GM23338 (cell line): Measurements from ENCODE around the gene SH3BP5. TPM values are rescaled to one million over a fixed set of nuclear protein-coding genes. Genes with fewer than 3 reads are reported as not detected.

Experiments
- ATAC-seq: fragments of 200-7000 bp; cut with Tn5 transposase; 3 replicates; pipeline ENCODE4 v1.9.1; 2020
- DNase-seq: peaks from one replicate; pipeline ENCODE4 v3.0.0-alpha.2; 2015; ENCODE audit warnings: low spot score
- H2AFZ ChIP-seq: fragments of 200-600 bp; sonication (generic); 2 replicates; pipeline ENCODE4 v1.8.0; 2016; ENCODE audit warnings: antibody characterized with exemption, mild to moderate bottlenecking, moderate library complexity
- H3F3A ChIP-seq: fragments of 200-600 bp; sonication (generic); replicated peaks from 2 replicates; pipeline ENCODE4 v1.8.0; 2017; ENCODE audit warnings: antibody characterized with exemption, mixed run types, low read depth
- H3K27ac ChIP-seq: fragments of 200-600 bp; sonication (generic); 2 replicates; pipeline ENCODE4 v1.6.1; 2016; ENCODE audit warnings: low read depth
- H3K27me3 ChIP-seq: fragments of 200-600 bp; sonication (generic); 2 replicates; pipeline ENCODE4 v1.8.0; 2016; ENCODE audit warnings: mild to moderate bottlenecking, mixed run types, moderate library complexity; ENCODE audit not compliant: insufficient read depth
- H3K36me3 ChIP-seq: fragments of 200-600 bp; sonication (generic); 2 replicates; pipeline ENCODE4 v1.8.0; 2016; ENCODE audit warnings: mild to moderate bottlenecking; ENCODE audit not compliant: insufficient read depth
- H3K4me1 ChIP-seq: fragments of 200-600 bp; sonication (generic); 2 replicates; pipeline ENCODE4 v1.8.0; 2016; ENCODE audit warnings: mild to moderate bottlenecking, moderate library complexity; ENCODE audit not compliant: insufficient read depth
- H3K4me2 ChIP-seq: fragments of 200-600 bp; sonication (generic); 2 replicates; pipeline ENCODE4 v1.7.1; 2017; ENCODE audit warnings: mixed run types
- H3K4me3 ChIP-seq: fragments of 200-600 bp; sonication (generic); 2 replicates; pipeline ENCODE4 v1.6.1; 2016; ENCODE audit warnings: mixed run types
- H3K79me2 ChIP-seq: fragments of 200-600 bp; sonication (generic); replicated peaks from 2 replicates; pipeline ENCODE4 v1.8.0; 2017; ENCODE audit warnings: mild to moderate bottlenecking; ENCODE audit not compliant: insufficient read depth
- H3K9me2 ChIP-seq: fragments of 200-600 bp; sonication (generic); 2 replicates; pipeline ENCODE4 v1.8.0; 2017; ENCODE audit not compliant: insufficient read depth
- H4K20me1 ChIP-seq: fragments of 200-600 bp; sonication (generic); replicated peaks from 2 replicates; pipeline ENCODE4 v1.8.0; 2017; ENCODE audit warnings: mild to moderate bottlenecking; ENCODE audit not compliant: insufficient read depth
- H3K27ac Mint-ChIP-seq: 2 replicates; pipeline ENCODE4 v1.8.0; 2020; ENCODE audit warnings: inconsistent platforms, mild to moderate bottlenecking, moderate library complexity, mixed read lengths
- H3K27me3 Mint-ChIP-seq: 3 replicates; pipeline ENCODE4 v1.8.0; 2022; ENCODE audit warnings: low read depth, mild to moderate bottlenecking, moderate library complexity, mixed read lengths, inconsistent platforms; ENCODE audit not compliant: insufficient read depth, poor library complexity
- H3K36me3 Mint-ChIP-seq: 3 replicates; pipeline ENCODE4 v1.8.0; 2021; ENCODE audit warnings: low read depth, mild to moderate bottlenecking, inconsistent platforms, moderate library complexity, mixed read lengths
- H3K4me1 Mint-ChIP-seq: 3 replicates; pipeline ENCODE4 v1.8.0; 2020; ENCODE audit warnings: mild to moderate bottlenecking, inconsistent platforms, mixed read lengths
- H3K4me3 Mint-ChIP-seq: 3 replicates; pipeline ENCODE4 v1.8.0; 2021; ENCODE audit warnings: moderate library complexity, mild to moderate bottlenecking, inconsistent platforms, mixed read lengths
- H3K9me3 Mint-ChIP-seq: 3 replicates; pipeline ENCODE4 v1.8.0; 2020; ENCODE audit warnings: moderate library complexity, mild to moderate bottlenecking, inconsistent platforms, mixed read lengths
- CREB1 ChIP-seq: fragments of 250-450 bp; sonication (Bioruptor Pico); IDR thresholded peaks from 2 replicates; pipeline ENCODE4 v1.5.0; 2020; ENCODE audit warnings: low read depth, mild to moderate bottlenecking, moderate library complexity
- EZH2 ChIP-seq: fragments of 200-600 bp; sonication (generic); IDR thresholded peaks from one replicate; pipeline ENCODE4 v1.8.0; 2017; ENCODE audit warnings: antibody characterized with exemption, mild to moderate bottlenecking, low read depth; ENCODE audit not compliant: unreplicated experiment
- EZH2phosphoT487 ChIP-seq: fragments of 200-600 bp; sonication (generic); IDR thresholded peaks from one replicate; pipeline ENCODE4 v1.8.1; 2018; ENCODE audit warnings: antibody characterized with exemption; ENCODE audit not compliant: unreplicated experiment
- JUNB ChIP-seq: IDR thresholded peaks from one replicate; pipeline ENCODE4 v1.6.1; 2016; ENCODE audit warnings: antibody characterized with exemption; ENCODE audit not compliant: unreplicated experiment
- NANOG ChIP-seq: IDR thresholded peaks from 2 replicates; pipeline ENCODE4 v1.6.1; 2016; ENCODE audit warnings: antibody characterized with exemption, borderline replicate concordance
- POLR2AphosphoS5 ChIP-seq: IDR thresholded peaks from 2 replicates; pipeline ENCODE4 v1.6.1; 2016; ENCODE audit warnings: antibody characterized with exemption, low read depth
- STAT1 ChIP-seq: IDR thresholded peaks from one replicate; pipeline ENCODE4 v1.6.1; 2016; ENCODE audit warnings: antibody characterized with exemption; ENCODE audit not compliant: unreplicated experiment
- ZNF114 ChIP-seq: fragments of 250-450 bp; sonication (Bioruptor Pico); IDR thresholded peaks from 2 replicates; pipeline ENCODE4 v1.5.0; 2020; ENCODE audit warnings: mild to moderate bottlenecking, moderate library complexity
- ZNF331 ChIP-seq: fragments of 250-450 bp; sonication (Bioruptor Pico); IDR thresholded peaks from 2 replicates; pipeline ENCODE4 v1.5.0; 2020; ENCODE audit warnings: low read depth, mild to moderate bottlenecking, moderate library complexity
- polyA plus RNA-seq: library from polyadenylated mRNA; unstranded; fragments of >200 nt; fragmentation: Nextera tagmentation; extraction: Ambion mirVana; gene quantifications from 2 replicates; pipeline ENCODE4 v1.2.1, GENCODE V29; 2016
- total RNA-seq: library from RNA; depleted of rRNA; stranded (reverse); fragments of >200 nt; shearing (Covaris generic); gene quantifications from 2 replicates; pipeline ENCODE4 v1.2.3, GENCODE V29; 2014
- TF ChIP-seq, protein P1 (sequence below), 2 experiments: fragments of 200-600 bp in 1 of 2; sonication (generic) in 1 of 2; conservative IDR thresholded peaks; 2 replicates each; pipeline versions ENCODE4 v1.5.1 to v1.6.1; 2016 to 2017; ENCODE audit warnings: antibody characterized with exemption in 2 of 2, low read depth in 2 of 2, mild to moderate bottlenecking in 2 of 2, moderate library complexity in 1 of 2
- TF ChIP-seq, protein P2 (sequence below): fragments of 250-450 bp; sonication (Bioruptor Pico); IDR thresholded peaks from 2 replicates; pipeline ENCODE4 v1.5.0; 2020; ENCODE audit warnings: mild to moderate bottlenecking, moderate library complexity
- TF ChIP-seq, protein P3 (sequence below): IDR thresholded peaks from one replicate; pipeline ENCODE4 v1.6.1; 2018; ENCODE audit warnings: antibody characterized with exemption; ENCODE audit not compliant: unreplicated experiment

SH3BP5 gene
- total and polyA plus RNA-seq, 2 experiments from 2014 or later, result 5.8 to 9.1 TPM

DNA sequence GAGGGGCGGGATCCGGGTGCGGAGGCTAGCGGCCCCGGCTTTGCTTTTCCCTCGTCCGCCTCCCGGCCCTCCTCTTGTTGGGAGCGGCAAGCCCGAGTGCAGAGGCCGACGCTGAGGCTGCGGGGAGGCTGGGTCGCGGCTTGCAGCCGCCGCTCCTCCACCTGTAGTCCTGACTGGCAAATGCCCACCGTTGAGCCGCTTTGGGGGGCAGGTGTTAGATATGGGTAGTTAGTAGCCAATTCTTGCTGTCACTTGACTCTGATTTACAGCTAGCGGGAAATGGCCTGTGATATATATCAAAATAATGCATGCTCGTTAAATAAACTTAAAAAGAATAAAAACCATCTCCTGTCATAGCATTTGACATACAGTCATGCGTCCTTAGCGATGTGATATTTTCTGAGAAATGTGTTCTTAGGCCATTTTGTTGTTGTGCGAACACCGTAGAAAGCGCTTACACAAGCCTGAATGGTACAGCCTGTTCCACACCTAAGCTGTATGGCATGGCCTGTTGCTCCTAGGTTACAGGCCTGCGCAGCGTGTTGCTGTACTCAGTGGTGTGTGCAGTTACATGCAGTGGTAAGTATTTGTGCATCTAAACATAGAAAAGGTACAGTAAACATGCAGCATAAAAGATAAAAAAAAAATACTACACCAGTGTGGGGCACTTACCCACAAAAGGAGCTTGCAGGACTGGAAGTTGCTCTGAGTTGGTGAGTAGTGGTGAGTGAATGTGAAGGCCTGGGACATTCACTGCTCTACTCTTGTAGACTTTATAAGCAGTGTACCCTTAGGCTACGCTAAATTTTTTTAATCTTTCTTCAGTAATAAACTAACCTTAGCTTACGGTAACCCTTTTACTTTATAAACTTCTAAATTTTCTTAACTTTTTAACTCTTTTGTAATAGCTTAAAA is 125.5 kb downstream of the SH3BP5 start:
- Histone ChIP-seq H2AFZ (peak overlapping the region; percentile 52), H3K27me3 (no peaks in the 10 kb centered on the region), H3K27ac (no peak overlapping the region; the same call in 1 of the 2 replicates), H3K4me3 (peak overlapping the region; percentile 74), H4K20me1 (no peaks in the 10 kb centered on the region), H3K36me3 (no peaks in the 10 kb centered on the region), H3F3A (no peaks in the 10 kb centered on the region), H3K79me2 (peaks cover 30% of the 10 kb centered on the region), H3K4me1 (no peaks in the 10 kb centered on the region), H3K9me2 (no peaks in the 10 kb centered on the region), H3K4me2 (peak overlapping the region; percentile 88)
- Mint-ChIP-seq H3K27ac (no peak overlapping the region), H3K27me3 (peaks cover 2% of the 10 kb centered on the region), H3K36me3 (no peaks in the 10 kb centered on the region), H3K4me3 (peak overlapping the region; percentile 74), H3K4me1 (peaks cover 10% of the 10 kb centered on the region), H3K9me3 (no peaks in the 10 kb centered on the region; the same call in 2 of the 3 replicates)
- TF ChIP-seq, protein P1, sequence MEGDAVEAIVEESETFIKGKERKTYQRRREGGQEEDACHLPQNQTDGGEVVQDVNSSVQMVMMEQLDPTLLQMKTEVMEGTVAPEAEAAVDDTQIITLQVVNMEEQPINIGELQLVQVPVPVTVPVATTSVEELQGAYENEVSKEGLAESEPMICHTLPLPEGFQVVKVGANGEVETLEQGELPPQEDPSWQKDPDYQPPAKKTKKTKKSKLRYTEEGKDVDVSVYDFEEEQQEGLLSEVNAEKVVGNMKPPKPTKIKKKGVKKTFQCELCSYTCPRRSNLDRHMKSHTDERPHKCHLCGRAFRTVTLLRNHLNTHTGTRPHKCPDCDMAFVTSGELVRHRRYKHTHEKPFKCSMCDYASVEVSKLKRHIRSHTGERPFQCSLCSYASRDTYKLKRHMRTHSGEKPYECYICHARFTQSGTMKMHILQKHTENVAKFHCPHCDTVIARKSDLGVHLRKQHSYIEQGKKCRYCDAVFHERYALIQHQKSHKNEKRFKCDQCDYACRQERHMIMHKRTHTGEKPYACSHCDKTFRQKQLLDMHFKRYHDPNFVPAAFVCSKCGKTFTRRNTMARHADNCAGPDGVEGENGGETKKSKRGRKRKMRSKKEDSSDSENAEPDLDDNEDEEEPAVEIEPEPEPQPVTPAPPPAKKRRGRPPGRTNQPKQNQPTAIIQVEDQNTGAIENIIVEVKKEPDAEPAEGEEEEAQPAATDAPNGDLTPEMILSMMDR (conservative IDR thresholded peaks at IDR 0.05; ENCODE audit: low read depth in 2 of 2), result no peak
- TF ChIP-seq JUNB (no peak), ZNF331 (no peak), CREB1 (CRISPR knock-in tag) (no peak), EZH2phosphoT487 (no peak), EZH2 (no peak), ZNF114 (CRISPR knock-in tag) (no peak), POLR2AphosphoS5 (no peak), NANOG (no peak), STAT1 (no peak)
- TF ChIP-seq, protein P2, sequence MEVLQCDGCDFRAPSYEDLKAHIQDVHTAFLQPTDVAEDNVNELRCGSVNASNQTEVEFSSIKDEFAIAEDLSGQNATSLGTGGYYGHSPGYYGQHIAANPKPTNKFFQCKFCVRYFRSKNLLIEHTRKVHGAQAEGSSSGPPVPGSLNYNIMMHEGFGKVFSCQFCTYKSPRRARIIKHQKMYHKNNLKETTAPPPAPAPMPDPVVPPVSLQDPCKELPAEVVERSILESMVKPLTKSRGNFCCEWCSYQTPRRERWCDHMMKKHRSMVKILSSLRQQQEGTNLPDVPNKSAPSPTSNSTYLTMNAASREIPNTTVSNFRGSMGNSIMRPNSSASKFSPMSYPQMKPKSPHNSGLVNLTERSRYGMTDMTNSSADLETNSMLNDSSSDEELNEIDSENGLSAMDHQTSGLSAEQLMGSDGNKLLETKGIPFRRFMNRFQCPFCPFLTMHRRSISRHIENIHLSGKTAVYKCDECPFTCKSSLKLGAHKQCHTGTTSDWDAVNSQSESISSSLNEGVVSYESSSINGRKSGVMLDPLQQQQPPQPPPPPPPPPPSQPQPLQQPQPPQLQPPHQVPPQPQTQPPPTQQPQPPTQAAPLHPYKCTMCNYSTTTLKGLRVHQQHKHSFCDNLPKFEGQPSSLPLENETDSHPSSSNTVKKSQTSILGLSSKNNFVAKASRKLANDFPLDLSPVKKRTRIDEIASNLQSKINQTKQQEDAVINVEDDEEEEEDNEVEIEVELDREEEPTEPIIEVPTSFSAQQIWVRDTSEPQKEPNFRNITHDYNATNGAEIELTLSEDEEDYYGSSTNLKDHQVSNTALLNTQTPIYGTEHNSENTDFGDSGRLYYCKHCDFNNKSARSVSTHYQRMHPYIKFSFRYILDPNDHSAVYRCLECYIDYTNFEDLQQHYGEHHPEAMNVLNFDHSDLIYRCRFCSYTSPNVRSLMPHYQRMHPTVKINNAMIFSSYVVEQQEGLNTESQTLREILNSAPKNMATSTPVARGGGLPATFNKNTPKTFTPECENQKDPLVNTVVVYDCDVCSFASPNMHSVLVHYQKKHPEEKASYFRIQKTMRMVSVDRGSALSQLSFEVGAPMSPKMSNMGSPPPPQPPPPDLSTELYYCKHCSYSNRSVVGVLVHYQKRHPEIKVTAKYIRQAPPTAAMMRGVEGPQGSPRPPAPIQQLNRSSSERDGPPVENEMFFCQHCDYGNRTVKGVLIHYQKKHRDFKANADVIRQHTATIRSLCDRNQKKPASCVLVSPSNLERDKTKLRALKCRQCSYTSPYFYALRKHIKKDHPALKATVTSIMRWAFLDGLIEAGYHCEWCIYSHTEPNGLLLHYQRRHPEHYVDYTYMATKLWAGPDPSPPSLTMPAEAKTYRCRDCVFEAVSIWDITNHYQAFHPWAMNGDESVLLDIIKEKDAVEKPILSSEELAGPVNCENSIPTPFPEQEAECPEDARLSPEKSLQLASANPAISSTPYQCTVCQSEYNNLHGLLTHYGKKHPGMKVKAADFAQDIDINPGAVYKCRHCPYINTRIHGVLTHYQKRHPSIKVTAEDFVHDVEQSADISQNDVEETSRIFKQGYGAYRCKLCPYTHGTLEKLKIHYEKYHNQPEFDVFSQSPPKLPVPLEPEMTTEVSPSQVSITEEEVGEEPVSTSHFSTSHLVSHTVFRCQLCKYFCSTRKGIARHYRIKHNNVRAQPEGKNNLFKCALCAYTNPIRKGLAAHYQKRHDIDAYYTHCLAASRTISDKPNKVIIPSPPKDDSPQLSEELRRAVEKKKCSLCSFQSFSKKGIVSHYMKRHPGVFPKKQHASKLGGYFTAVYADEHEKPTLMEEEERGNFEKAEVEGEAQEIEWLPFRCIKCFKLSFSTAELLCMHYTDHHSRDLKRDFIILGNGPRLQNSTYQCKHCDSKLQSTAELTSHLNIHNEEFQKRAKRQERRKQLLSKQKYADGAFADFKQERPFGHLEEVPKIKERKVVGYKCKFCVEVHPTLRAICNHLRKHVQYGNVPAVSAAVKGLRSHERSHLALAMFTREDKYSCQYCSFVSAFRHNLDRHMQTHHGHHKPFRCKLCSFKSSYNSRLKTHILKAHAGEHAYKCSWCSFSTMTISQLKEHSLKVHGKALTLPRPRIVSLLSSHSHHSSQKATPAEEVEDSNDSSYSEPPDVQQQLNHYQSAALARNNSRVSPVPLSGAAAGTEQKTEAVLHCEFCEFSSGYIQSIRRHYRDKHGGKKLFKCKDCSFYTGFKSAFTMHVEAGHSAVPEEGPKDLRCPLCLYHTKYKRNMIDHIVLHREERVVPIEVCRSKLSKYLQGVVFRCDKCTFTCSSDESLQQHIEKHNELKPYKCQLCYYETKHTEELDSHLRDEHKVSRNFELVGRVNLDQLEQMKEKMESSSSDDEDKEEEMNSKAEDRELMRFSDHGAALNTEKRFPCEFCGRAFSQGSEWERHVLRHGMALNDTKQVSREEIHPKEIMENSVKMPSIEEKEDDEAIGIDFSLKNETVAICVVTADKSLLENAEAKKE (CRISPR knock-in tag), result no peak
- TF ChIP-seq, protein P3, sequence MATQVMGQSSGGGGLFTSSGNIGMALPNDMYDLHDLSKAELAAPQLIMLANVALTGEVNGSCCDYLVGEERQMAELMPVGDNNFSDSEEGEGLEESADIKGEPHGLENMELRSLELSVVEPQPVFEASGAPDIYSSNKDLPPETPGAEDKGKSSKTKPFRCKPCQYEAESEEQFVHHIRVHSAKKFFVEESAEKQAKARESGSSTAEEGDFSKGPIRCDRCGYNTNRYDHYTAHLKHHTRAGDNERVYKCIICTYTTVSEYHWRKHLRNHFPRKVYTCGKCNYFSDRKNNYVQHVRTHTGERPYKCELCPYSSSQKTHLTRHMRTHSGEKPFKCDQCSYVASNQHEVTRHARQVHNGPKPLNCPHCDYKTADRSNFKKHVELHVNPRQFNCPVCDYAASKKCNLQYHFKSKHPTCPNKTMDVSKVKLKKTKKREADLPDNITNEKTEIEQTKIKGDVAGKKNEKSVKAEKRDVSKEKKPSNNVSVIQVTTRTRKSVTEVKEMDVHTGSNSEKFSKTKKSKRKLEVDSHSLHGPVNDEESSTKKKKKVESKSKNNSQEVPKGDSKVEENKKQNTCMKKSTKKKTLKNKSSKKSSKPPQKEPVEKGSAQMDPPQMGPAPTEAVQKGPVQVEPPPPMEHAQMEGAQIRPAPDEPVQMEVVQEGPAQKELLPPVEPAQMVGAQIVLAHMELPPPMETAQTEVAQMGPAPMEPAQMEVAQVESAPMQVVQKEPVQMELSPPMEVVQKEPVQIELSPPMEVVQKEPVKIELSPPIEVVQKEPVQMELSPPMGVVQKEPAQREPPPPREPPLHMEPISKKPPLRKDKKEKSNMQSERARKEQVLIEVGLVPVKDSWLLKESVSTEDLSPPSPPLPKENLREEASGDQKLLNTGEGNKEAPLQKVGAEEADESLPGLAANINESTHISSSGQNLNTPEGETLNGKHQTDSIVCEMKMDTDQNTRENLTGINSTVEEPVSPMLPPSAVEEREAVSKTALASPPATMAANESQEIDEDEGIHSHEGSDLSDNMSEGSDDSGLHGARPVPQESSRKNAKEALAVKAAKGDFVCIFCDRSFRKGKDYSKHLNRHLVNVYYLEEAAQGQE, result no peak
- peak; percentile 19 for DNase-seq
- ATAC-seq, result peak; percentile 74
